HUES64 (cell line): ENCODE measurements around the gene ADGRA3.
A peak's percentile ranks its signal among the peaks of the same experiment; 100 is the strongest.

Experiments
- H3K27ac ChIP-seq: 2 replicates; pipeline ENCODE4 v1.7.0; 2013; ENCODE audit warnings: low read depth, low read length, inconsistent platforms
- H3K27me3 ChIP-seq: 2 replicates; pipeline ENCODE4 v1.6.1; 2013; ENCODE audit warnings: mild to moderate bottlenecking, low read length; ENCODE audit not compliant: insufficient read depth
- H3K36me3 ChIP-seq: 2 replicates; pipeline ENCODE4 v1.6.1; 2013; ENCODE audit warnings: mild to moderate bottlenecking, low read length; ENCODE audit not compliant: insufficient read depth
- H3K4me1 ChIP-seq: 2 replicates; pipeline ENCODE4 v1.6.1; 2013; ENCODE audit warnings: mild to moderate bottlenecking, low read length, moderate library complexity; ENCODE audit not compliant: insufficient read depth
- H3K4me3 ChIP-seq: 2 replicates; pipeline ENCODE4 v1.5.1; 2013; ENCODE audit warnings: mild to moderate bottlenecking, low read length, moderate library complexity
- H3K9ac ChIP-seq: 2 replicates; pipeline ENCODE4 v1.6.1; 2013; ENCODE audit warnings: mild to moderate bottlenecking, low read depth, low read length
- H3K9me3 ChIP-seq: 2 replicates; pipeline ENCODE4 v1.6.1; 2013; ENCODE audit warnings: low read depth, low read length; ENCODE audit not compliant: insufficient read depth
- WGBS: fragments of 150-250, 120-280 bp; methylation state at CpG from one replicate; pipeline ENCODE4 v1.1.7; 2013; ENCODE audit warnings: missing lambda C conversion rate; 5-methylcytosine and 5-hydroxymethylcytosine counted together

The ADGRA3 gene

GRCh38 chr4:22490718-22491315 lies 25.0 kb downstream of the ADGRA3 start:
- H3K4me3 ChIP-seq: no peak overlapping the region
- peaks cover 26% of the 10 kb centered on the region for H3K4me1 ChIP-seq
- WGBS: 60% methylated on average over 5 of the region's 5 CpGs
- no peaks in the 10 kb centered on the region for H3K27me3 ChIP-seq
- no peak overlapping the region for H3K27ac ChIP-seq
- H3K9ac ChIP-seq: no peak overlapping the region
- no peaks in the 10 kb centered on the region for H3K9me3 ChIP-seq
- no peaks in the 10 kb centered on the region for H3K36me3 ChIP-seq

- WGBS: no CpG with 5 or more reads among the region's 1 CpG
- peaks cover 36% of the 10 kb centered on the region for H3K4me1 ChIP-seq
- H3K27ac ChIP-seq: no peak overlapping the region
- H3K36me3 ChIP-seq: no peaks in the 10 kb centered on the region
- no peaks in the 10 kb centered on the region for H3K27me3 ChIP-seq
- H3K4me3 ChIP-seq: no peak overlapping the region
- H3K9me3 ChIP-seq: no peaks in the 10 kb centered on the region
- no peak overlapping the region for H3K9ac ChIP-seq
Observed at GRCh38 chr4:22488106-22488505, 27.8 kb downstream of the ADGRA3 start.

GRCh38 chr4:22487328-22487727 lies 28.5 kb downstream of the ADGRA3 start:
- H3K4me3 ChIP-seq: no peak overlapping the region
- 96% methylated on average over 5 of the region's 5 CpGs for WGBS

GRCh38 chr4:22486276-22486675 lies 29.6 kb downstream of the ADGRA3 start:
- Histone ChIP-seq H3K4me1 (peaks cover 31% of the 10 kb centered on the region), H3K9ac (no peak overlapping the region), H3K9me3 (no peaks in the 10 kb centered on the region), H3K4me3 (no peak overlapping the region), H3K27ac (no peak overlapping the region), H3K36me3 (no peaks in the 10 kb centered on the region), H3K27me3 (no peaks in the 10 kb centered on the region)
- WGBS: 93% methylated on average over 4 of the region's 4 CpGs

More at GRCh38 chr4:22487328-22487727, 28.5 kb downstream of the ADGRA3 start:
- no peaks in the 10 kb centered on the region for H3K9me3 ChIP-seq
- H3K27ac ChIP-seq: no peak overlapping the region
- H3K36me3 ChIP-seq: no peaks in the 10 kb centered on the region
- H3K27me3 ChIP-seq: no peaks in the 10 kb centered on the region
- H3K4me1 ChIP-seq: peaks cover 34% of the 10 kb centered on the region
- no peak overlapping the region for H3K9ac ChIP-seq

GRCh38 chr4:22485737-22486136 lies 30.1 kb downstream of the ADGRA3 start:
- no peak overlapping the region for H3K27ac ChIP-seq
- no peak overlapping the region for H3K4me3 ChIP-seq
- no peaks in the 10 kb centered on the region for H3K27me3 ChIP-seq
- H3K4me1 ChIP-seq: peaks cover 31% of the 10 kb centered on the region
- H3K36me3 ChIP-seq: no peaks in the 10 kb centered on the region
- no peaks in the 10 kb centered on the region for H3K9me3 ChIP-seq
- no peak overlapping the region for H3K9ac ChIP-seq
- 95% methylated on average over 4 of the region's 4 CpGs for WGBS

- no peaks in the 10 kb centered on the region for H3K9me3 ChIP-seq
- no peaks in the 10 kb centered on the region for H3K27me3 ChIP-seq
- 0 out of 2 replicates have a peak overlapping the region, but pooled peaks have one; percentile 7 for H3K27ac ChIP-seq
- peaks cover 3% of the 10 kb centered on the region; the same call in 1 of the 2 replicates for H3K36me3 ChIP-seq
- H3K4me1 ChIP-seq: peaks cover 30% of the 10 kb centered on the region
- H3K4me3 ChIP-seq: no peak overlapping the region
- 96% methylated on average over 1 of the region's 1 CpG for WGBS
- no peak overlapping the region for H3K9ac ChIP-seq
Observed at GRCh38 chr4:22483551-22483981, 32.3 kb downstream of the ADGRA3 start.

GRCh38 chr4:22482250-22483127 lies 33.4 kb downstream of the ADGRA3 start:
- 46% methylated on average over 3 of the region's 3 CpGs for WGBS
- H3K27ac ChIP-seq: peak overlapping the region; percentile 55; the same call in 1 of the 2 replicates
- H3K27me3 ChIP-seq: no peaks in the 10 kb centered on the region
- H3K9me3 ChIP-seq: no peaks in the 10 kb centered on the region
- peaks cover 30% of the 10 kb centered on the region for H3K4me1 ChIP-seq
- no peak overlapping the region for H3K4me3 ChIP-seq
- no peak overlapping the region for H3K9ac ChIP-seq
- peaks cover 3% of the 10 kb centered on the region; the same call in 1 of the 2 replicates for H3K36me3 ChIP-seq

- WGBS: 67% methylated on average over 1 of the region's 2 CpGs
- H3K4me3 ChIP-seq: no peak overlapping the region
Observed at GRCh38 chr4:22480675-22481327, 35.1 kb downstream of the ADGRA3 start.

GRCh38 chr4:22478426-22478825 lies 37.4 kb downstream of the ADGRA3 start:
- H3K9ac ChIP-seq: no peak overlapping the region
- H3K27ac ChIP-seq: no peak overlapping the region
- WGBS: 45% methylated on average over 2 of the region's 2 CpGs
- no peaks in the 10 kb centered on the region for H3K9me3 ChIP-seq
- H3K36me3 ChIP-seq: peaks cover 3% of the 10 kb centered on the region; the same call in 1 of the 2 replicates
- H3K27me3 ChIP-seq: no peaks in the 10 kb centered on the region
- H3K4me3 ChIP-seq: no peak overlapping the region
- peaks cover 40% of the 10 kb centered on the region for H3K4me1 ChIP-seq

More at GRCh38 chr4:22480675-22481327, 35.1 kb downstream of the ADGRA3 start:
- H3K36me3 ChIP-seq: peaks cover 3% of the 10 kb centered on the region; the same call in 1 of the 2 replicates
- no peaks in the 10 kb centered on the region for H3K9me3 ChIP-seq
- H3K9ac ChIP-seq: no peak overlapping the region
- H3K4me1 ChIP-seq: peaks cover 30% of the 10 kb centered on the region
- H3K27me3 ChIP-seq: no peaks in the 10 kb centered on the region
- peak overlapping the region; percentile 28; the same call in 1 of the 2 replicates for H3K27ac ChIP-seq

GRCh38 chr4:22477813-22478182 lies 38.1 kb downstream of the ADGRA3 start:
- Histone ChIP-seq H3K9me3 (no peaks in the 10 kb centered on the region), H3K36me3 (peaks cover 9% of the 10 kb centered on the region), H3K27me3 (no peaks in the 10 kb centered on the region), H3K9ac (no peak overlapping the region), H3K4me3 (no peak overlapping the region), H3K27ac (no peak overlapping the region), H3K4me1 (peaks cover 35% of the 10 kb centered on the region)
- WGBS: 79% methylated on average over 6 of the region's 6 CpGs
